ENCODE data around the gene ANKRD11.

DNA sequence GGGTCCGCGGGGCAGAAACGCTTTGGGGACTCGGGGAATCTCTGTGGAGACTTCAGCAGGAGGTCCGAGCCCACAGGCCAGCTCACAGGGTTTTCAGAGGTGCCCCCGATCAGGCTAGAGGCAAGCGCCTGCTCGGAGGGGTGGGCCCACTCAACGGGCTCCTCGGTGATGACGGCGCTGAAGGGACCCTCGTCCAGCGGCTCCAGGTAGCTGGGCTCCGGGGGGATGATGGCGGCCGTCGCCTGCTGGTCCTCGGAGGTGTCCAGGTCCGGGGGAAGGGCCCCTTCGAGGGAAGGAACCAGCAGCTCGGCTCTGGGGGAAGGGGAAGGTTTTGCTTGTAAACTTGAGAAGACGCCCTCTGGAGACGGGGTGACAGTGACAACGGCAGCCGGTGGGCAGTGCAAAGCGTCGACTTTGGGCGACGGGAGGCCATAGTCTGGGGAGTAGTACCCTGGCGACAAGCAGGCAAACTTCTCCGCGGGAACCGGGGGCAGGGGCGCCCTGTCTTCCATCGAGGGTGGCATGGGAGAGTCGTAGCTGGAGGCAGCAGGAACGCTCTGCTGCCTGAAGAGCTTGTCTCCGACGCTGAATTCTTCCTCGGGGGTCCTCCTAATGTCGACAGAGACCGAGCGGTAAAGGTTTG is 209.7 kb downstream of the ANKRD11 start:
- TF ChIP-seq, protein P1, sequence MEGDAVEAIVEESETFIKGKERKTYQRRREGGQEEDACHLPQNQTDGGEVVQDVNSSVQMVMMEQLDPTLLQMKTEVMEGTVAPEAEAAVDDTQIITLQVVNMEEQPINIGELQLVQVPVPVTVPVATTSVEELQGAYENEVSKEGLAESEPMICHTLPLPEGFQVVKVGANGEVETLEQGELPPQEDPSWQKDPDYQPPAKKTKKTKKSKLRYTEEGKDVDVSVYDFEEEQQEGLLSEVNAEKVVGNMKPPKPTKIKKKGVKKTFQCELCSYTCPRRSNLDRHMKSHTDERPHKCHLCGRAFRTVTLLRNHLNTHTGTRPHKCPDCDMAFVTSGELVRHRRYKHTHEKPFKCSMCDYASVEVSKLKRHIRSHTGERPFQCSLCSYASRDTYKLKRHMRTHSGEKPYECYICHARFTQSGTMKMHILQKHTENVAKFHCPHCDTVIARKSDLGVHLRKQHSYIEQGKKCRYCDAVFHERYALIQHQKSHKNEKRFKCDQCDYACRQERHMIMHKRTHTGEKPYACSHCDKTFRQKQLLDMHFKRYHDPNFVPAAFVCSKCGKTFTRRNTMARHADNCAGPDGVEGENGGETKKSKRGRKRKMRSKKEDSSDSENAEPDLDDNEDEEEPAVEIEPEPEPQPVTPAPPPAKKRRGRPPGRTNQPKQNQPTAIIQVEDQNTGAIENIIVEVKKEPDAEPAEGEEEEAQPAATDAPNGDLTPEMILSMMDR (IDR thresholded peaks at IDR 0.05), result no peak
- TF ChIP-seq POLR2AphosphoS5 (IDR thresholded peaks at IDR 0.05; ENCODE audit: low read depth, low read length) (no peak), TCF7L2 (IDR thresholded peaks at IDR 0.05; ENCODE audit: low read depth, low read length) (no peak), SIN3A (IDR thresholded peaks at IDR 0.05; ENCODE audit: borderline replicate concordance, insufficient read depth, low read depth, low read length) (no peak)
- TF ChIP-seq, protein P2, sequence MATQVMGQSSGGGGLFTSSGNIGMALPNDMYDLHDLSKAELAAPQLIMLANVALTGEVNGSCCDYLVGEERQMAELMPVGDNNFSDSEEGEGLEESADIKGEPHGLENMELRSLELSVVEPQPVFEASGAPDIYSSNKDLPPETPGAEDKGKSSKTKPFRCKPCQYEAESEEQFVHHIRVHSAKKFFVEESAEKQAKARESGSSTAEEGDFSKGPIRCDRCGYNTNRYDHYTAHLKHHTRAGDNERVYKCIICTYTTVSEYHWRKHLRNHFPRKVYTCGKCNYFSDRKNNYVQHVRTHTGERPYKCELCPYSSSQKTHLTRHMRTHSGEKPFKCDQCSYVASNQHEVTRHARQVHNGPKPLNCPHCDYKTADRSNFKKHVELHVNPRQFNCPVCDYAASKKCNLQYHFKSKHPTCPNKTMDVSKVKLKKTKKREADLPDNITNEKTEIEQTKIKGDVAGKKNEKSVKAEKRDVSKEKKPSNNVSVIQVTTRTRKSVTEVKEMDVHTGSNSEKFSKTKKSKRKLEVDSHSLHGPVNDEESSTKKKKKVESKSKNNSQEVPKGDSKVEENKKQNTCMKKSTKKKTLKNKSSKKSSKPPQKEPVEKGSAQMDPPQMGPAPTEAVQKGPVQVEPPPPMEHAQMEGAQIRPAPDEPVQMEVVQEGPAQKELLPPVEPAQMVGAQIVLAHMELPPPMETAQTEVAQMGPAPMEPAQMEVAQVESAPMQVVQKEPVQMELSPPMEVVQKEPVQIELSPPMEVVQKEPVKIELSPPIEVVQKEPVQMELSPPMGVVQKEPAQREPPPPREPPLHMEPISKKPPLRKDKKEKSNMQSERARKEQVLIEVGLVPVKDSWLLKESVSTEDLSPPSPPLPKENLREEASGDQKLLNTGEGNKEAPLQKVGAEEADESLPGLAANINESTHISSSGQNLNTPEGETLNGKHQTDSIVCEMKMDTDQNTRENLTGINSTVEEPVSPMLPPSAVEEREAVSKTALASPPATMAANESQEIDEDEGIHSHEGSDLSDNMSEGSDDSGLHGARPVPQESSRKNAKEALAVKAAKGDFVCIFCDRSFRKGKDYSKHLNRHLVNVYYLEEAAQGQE (IDR thresholded peaks at IDR 0.05; ENCODE audit: insufficient read depth in 1 of 2, low read depth in 2 of 2, low read length in 1 of 2), result no peak

Data from Panc1 (cell line).